ENCODE results near the gene TAF13.

- no peak for TF ChIP-seq CTCF (IDR thresholded peaks at IDR 0.05)
- TF ChIP-seq POLR2AphosphoS5 (IDR thresholded peaks at IDR 0.05): no peak
These were observed 14.6 kb downstream of the TAF13 start for GRCh38 chr1:109061183-109061582.

Data from transverse colon (tissue), 4 donors.